Prostate gland (tissue), 2 donors: Measurements from ENCODE around the gene RPL7A.

Experiments used
- POLR2A ChIP-seq: fragments of 450-650 bp; IDR thresholded peaks from one replicate; pipeline ENCODE4 v1.6.1; 2016; ENCODE audit warnings: antibody characterized with exemption, mild to moderate bottlenecking
- POLR2AphosphoS5 ChIP-seq: sonication (generic); formaldehyde crosslinking; IDR thresholded peaks from one replicate; pipeline ENCODE4 v1.6.1; 2017; ENCODE audit warnings: antibody characterized with exemption
- TF ChIP-seq, protein P1 (sequence below), 4 experiments: fragments of 200-600 bp in 2 of 4; fragments of 450-650 bp in 2 of 4; sonication (generic) in 2 of 4; IDR thresholded peaks; 1 replicate in 3 of 4; 2 replicates in 1 of 4; pipeline ENCODE4 v1.5.1; 2016 to 2019; ENCODE audit warnings: antibody characterized with exemption in 4 of 4, mild to moderate bottlenecking in 2 of 4, moderate library complexity in 2 of 4

DNA sequence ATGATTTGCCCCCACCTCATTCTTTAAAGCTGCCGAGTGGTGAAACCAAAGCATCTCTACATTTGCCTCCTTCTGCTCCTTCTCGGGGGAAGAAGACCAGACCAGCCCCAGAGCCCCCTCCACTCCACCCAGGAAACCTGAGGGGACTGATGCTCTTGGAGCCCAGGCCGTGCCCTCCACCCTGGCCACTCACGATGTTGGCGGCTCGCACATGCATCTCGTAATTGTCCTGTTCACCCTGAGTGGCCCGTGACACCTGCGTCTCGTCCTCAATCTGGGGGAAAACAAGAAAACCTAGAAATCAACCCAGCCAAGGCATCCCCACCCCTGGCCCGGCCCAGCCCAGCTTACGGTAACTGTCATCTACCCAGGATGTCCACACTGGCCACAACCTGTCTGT, 3.0 kb upstream of the RPL7A start:
- TF ChIP-seq, protein P1, sequence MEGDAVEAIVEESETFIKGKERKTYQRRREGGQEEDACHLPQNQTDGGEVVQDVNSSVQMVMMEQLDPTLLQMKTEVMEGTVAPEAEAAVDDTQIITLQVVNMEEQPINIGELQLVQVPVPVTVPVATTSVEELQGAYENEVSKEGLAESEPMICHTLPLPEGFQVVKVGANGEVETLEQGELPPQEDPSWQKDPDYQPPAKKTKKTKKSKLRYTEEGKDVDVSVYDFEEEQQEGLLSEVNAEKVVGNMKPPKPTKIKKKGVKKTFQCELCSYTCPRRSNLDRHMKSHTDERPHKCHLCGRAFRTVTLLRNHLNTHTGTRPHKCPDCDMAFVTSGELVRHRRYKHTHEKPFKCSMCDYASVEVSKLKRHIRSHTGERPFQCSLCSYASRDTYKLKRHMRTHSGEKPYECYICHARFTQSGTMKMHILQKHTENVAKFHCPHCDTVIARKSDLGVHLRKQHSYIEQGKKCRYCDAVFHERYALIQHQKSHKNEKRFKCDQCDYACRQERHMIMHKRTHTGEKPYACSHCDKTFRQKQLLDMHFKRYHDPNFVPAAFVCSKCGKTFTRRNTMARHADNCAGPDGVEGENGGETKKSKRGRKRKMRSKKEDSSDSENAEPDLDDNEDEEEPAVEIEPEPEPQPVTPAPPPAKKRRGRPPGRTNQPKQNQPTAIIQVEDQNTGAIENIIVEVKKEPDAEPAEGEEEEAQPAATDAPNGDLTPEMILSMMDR (IDR thresholded peaks at IDR 0.05): no peak
- no peak for TF ChIP-seq POLR2A
- TF ChIP-seq POLR2AphosphoS5: no peak
